Keratinocyte (primary cell): ENCODE measurements around the gene SNAP29.

Experiments
- CTCF ChIP-seq, 3 experiments: IDR thresholded peaks in 1 of 3; conservative IDR thresholded peaks in 1 of 3; optimal IDR thresholded peaks in 1 of 3; 2 replicates in 2 of 3; 3 replicates in 1 of 3; pipeline versions ENCODE3 to v1.5.1; 2011; ENCODE audit warnings: low read length in 3 of 3, mild to moderate bottlenecking in 3 of 3, moderate library complexity in 2 of 3, control low read depth in 1 of 3, inconsistent platforms in 1 of 3; ENCODE audit not compliant: insufficient read depth in 2 of 3; ENCODE audit errors: extremely low read depth in 1 of 3
- EZH2 ChIP-seq: IDR thresholded peaks from one replicate; pipeline ENCODE4 v1.6.1; 2012; ENCODE audit warnings: inconsistent platforms, mild to moderate bottlenecking, low read length, moderate library complexity

GRCh38 chr22:20858615-20859416 lies at the start of gene SNAP29, which contains the start of gene PI4KA:
- TF ChIP-seq CTCF (optimal IDR thresholded peaks at IDR 0.05 in 1 of 3, IDR thresholded peaks at IDR 0.05 in 1 of 3, conservative IDR thresholded peaks at IDR 0.05 in 1 of 3; ENCODE audit: extremely low read depth in 1 of 3, insufficient read depth in 2 of 3, low read length in 3 of 3) (no peak), EZH2 (no peak)
